Stimulated activated memory B cell treated with anti-CD40 and anti-IgM and Interleukin-4, amounts not matched to agents 10 μg/mL and 1 μg/mL and 100 μg/mL, for 72 hours (primary cell): ENCODE data around the gene VASN.

Experiments
- ATAC-seq: fragments of 150-1000 bp; cut with Tn5 transposase; 2 replicates; pipeline ENCODE4 v1.10.0; 2021
- H3K27ac Mint-ChIP-seq: one replicate; pipeline ENCODE4 v1.8.0; 2022; ENCODE audit warnings: mild to moderate bottlenecking, mixed read lengths
- H3K27me3 Mint-ChIP-seq: one replicate; pipeline ENCODE4 v1.8.0; 2022; ENCODE audit warnings: mixed read lengths
- H3K36me3 Mint-ChIP-seq: one replicate; pipeline ENCODE4 v1.8.0; 2022; ENCODE audit warnings: mixed read lengths
- H3K4me1 Mint-ChIP-seq: one replicate; pipeline ENCODE4 v1.8.0; 2022; ENCODE audit warnings: mixed read lengths
- H3K4me3 Mint-ChIP-seq: one replicate; pipeline ENCODE4 v1.8.0; 2022; ENCODE audit warnings: mild to moderate bottlenecking, moderate library complexity, mixed read lengths
- H3K9me3 Mint-ChIP-seq: one replicate; pipeline ENCODE4 v1.8.0; 2022; ENCODE audit warnings: mixed read lengths

VASN gene

GRCh38 chr16:4370570-4371356 lies 885 bp upstream of the VASN start:
- Mint-ChIP-seq H3K4me3 (no peak overlapping the region), H3K27ac (no peak overlapping the region), H3K9me3 (no peaks in the 10 kb centered on the region), H3K36me3 (peaks cover 12% of the 10 kb centered on the region), H3K4me1 (peaks cover 62% of the 10 kb centered on the region), H3K27me3 (no peaks in the 10 kb centered on the region)
- no peak for ATAC-seq

GRCh38 chr16:4372001-4372577 lies 441 bp downstream of the VASN start:
- H3K9me3 Mint-ChIP-seq: no peaks in the 10 kb centered on the region
- no peaks in the 10 kb centered on the region for H3K27me3 Mint-ChIP-seq
- H3K36me3 Mint-ChIP-seq: peaks cover 14% of the 10 kb centered on the region
- peak overlapping the region; percentile 74 for H3K4me3 Mint-ChIP-seq
- peak; percentile 57 for ATAC-seq
- no peak overlapping the region for H3K27ac Mint-ChIP-seq
- peaks cover 51% of the 10 kb centered on the region for H3K4me1 Mint-ChIP-seq

- peaks cover 47% of the 10 kb centered on the region for H3K4me1 Mint-ChIP-seq
- peak; percentile 62 for ATAC-seq
- no peaks in the 10 kb centered on the region for H3K9me3 Mint-ChIP-seq
- H3K27ac Mint-ChIP-seq: no peak overlapping the region
- peak overlapping the region; percentile 7 for H3K4me3 Mint-ChIP-seq
- peaks cover 11% of the 10 kb centered on the region for H3K36me3 Mint-ChIP-seq
- H3K27me3 Mint-ChIP-seq: no peaks in the 10 kb centered on the region
Observed at GRCh38 chr16:4372578-4373355, 1.1 kb downstream of the VASN start.

- Mint-ChIP-seq H3K9me3 (no peaks in the 10 kb centered on the region), H3K27ac (no peak overlapping the region), H3K36me3 (peaks cover 14% of the 10 kb centered on the region), H3K27me3 (no peaks in the 10 kb centered on the region), H3K4me3 (peak overlapping the region; percentile 7), H3K4me1 (peaks cover 51% of the 10 kb centered on the region)
- no peak for ATAC-seq
Observed at GRCh38 chr16:4373356-4373908, 1.8 kb downstream of the VASN start.

- Mint-ChIP-seq H3K27me3 (no peaks in the 10 kb centered on the region), H3K4me3 (no peak overlapping the region), H3K27ac (no peak overlapping the region), H3K36me3 (peaks cover 14% of the 10 kb centered on the region), H3K9me3 (no peaks in the 10 kb centered on the region), H3K4me1 (peaks cover 51% of the 10 kb centered on the region)
- no peak for ATAC-seq
Observed at GRCh38 chr16:4373909-4374742, 2.5 kb downstream of the VASN start.

GRCh38 chr16:4375717-4376116 lies 4.1 kb downstream of the VASN start:
- H3K4me3 Mint-ChIP-seq: no peak overlapping the region
- peaks cover 20% of the 10 kb centered on the region for H3K36me3 Mint-ChIP-seq
- H3K4me1 Mint-ChIP-seq: peaks cover 50% of the 10 kb centered on the region
- H3K9me3 Mint-ChIP-seq: no peaks in the 10 kb centered on the region
- H3K27me3 Mint-ChIP-seq: no peaks in the 10 kb centered on the region
- no peak overlapping the region for H3K27ac Mint-ChIP-seq
- no peak for ATAC-seq

- Mint-ChIP-seq H3K4me1 (peaks cover 53% of the 10 kb centered on the region), H3K36me3 (peaks cover 23% of the 10 kb centered on the region), H3K9me3 (no peaks in the 10 kb centered on the region), H3K27me3 (no peaks in the 10 kb centered on the region), H3K27ac (no peak overlapping the region), H3K4me3 (no peak overlapping the region)
- ATAC-seq: no peak
Observed at GRCh38 chr16:4376126-4376892, 4.7 kb downstream of the VASN start.

- Mint-ChIP-seq H3K9me3 (no peaks in the 10 kb centered on the region), H3K4me3 (no peak overlapping the region), H3K4me1 (peaks cover 51% of the 10 kb centered on the region), H3K27ac (no peak overlapping the region), H3K36me3 (peaks cover 29% of the 10 kb centered on the region), H3K27me3 (no peaks in the 10 kb centered on the region)
- ATAC-seq: no peak
Observed at GRCh38 chr16:4376893-4377572, 5.4 kb downstream of the VASN start.

GRCh38 chr16:4377573-4378154 lies 6.0 kb downstream of the VASN start:
- no peak for ATAC-seq
- Mint-ChIP-seq H3K36me3 (peaks cover 34% of the 10 kb centered on the region), H3K27me3 (no peaks in the 10 kb centered on the region), H3K4me3 (no peak overlapping the region), H3K4me1 (peaks cover 45% of the 10 kb centered on the region), H3K27ac (no peak overlapping the region), H3K9me3 (no peaks in the 10 kb centered on the region)

GRCh38 chr16:4378161-4378666 lies 6.6 kb downstream of the VASN start:
- H3K27ac Mint-ChIP-seq: no peak overlapping the region
- H3K9me3 Mint-ChIP-seq: no peaks in the 10 kb centered on the region
- no peaks in the 10 kb centered on the region for H3K27me3 Mint-ChIP-seq
- H3K4me1 Mint-ChIP-seq: peaks cover 40% of the 10 kb centered on the region
- no peak overlapping the region for H3K4me3 Mint-ChIP-seq
- H3K36me3 Mint-ChIP-seq: peaks cover 39% of the 10 kb centered on the region
- peak; percentile 14 for ATAC-seq

- Mint-ChIP-seq H3K9me3 (no peaks in the 10 kb centered on the region), H3K27me3 (no peaks in the 10 kb centered on the region), H3K36me3 (peaks cover 44% of the 10 kb centered on the region), H3K4me3 (no peak overlapping the region), H3K4me1 (peaks cover 30% of the 10 kb centered on the region), H3K27ac (no peak overlapping the region)
- ATAC-seq: no peak
Observed at GRCh38 chr16:4378999-4379690, 7.5 kb downstream of the VASN start.

GRCh38 chr16:4380119-4381063 lies 8.7 kb downstream of the VASN start:
- Mint-ChIP-seq H3K4me1 (peaks cover 20% of the 10 kb centered on the region), H3K4me3 (no peak overlapping the region), H3K27me3 (no peaks in the 10 kb centered on the region), H3K36me3 (peaks cover 47% of the 10 kb centered on the region), H3K27ac (no peak overlapping the region), H3K9me3 (no peaks in the 10 kb centered on the region)
- no peak for ATAC-seq
